ENCODE results near the gene IFTAP. TPM values are rescaled to one million over a fixed set of nuclear protein-coding genes. Genes with fewer than 3 reads are reported as not detected.

The IFTAP gene
- total and polyA plus RNA-seq, 11 donors, result 30.9 to 89.0 (median 42.5) TPM

DNA sequence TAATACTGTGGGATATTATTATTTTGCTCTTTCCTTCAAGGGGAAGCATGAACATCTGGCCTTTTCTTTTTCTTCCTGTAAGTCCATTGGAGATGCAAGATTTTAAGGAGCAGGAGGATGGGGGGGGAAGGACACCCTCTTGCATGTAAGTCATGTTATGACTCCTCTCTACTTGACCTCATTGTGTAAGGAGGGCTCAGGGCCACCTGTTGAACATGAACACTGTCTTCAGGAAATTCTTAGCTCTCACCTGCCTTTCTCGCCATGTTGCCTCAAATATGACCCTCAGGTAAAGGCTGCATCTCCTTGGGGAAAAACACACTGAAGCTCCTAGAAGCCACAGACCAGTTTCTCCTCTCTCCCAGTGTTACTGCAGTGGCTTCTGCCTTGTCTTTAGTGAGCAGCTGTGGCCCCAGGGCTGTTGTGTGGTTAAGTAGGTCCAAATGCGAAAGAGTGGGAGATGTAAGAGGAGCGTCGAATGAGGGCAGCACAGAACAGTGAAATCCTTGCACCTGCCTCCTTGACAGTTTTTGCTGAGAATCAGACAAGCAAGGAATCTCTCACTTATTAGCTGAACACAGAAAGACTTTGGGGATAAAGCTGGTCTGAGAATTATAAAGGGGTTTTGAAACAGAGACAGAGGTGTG lies 27.8 kb upstream of the IFTAP start:
- no peak overlapping the region for H3K27ac ChIP-seq
- peaks cover 0 to 3% (median 0%) of the 10 kb centered on the region in 9 donors for H3K27me3 ChIP-seq
- H3K36me3 ChIP-seq, result no peaks in the 10 kb centered on the region
- no peak for ATAC-seq
- no peak for DNase-seq
- TF ChIP-seq, protein P1, sequence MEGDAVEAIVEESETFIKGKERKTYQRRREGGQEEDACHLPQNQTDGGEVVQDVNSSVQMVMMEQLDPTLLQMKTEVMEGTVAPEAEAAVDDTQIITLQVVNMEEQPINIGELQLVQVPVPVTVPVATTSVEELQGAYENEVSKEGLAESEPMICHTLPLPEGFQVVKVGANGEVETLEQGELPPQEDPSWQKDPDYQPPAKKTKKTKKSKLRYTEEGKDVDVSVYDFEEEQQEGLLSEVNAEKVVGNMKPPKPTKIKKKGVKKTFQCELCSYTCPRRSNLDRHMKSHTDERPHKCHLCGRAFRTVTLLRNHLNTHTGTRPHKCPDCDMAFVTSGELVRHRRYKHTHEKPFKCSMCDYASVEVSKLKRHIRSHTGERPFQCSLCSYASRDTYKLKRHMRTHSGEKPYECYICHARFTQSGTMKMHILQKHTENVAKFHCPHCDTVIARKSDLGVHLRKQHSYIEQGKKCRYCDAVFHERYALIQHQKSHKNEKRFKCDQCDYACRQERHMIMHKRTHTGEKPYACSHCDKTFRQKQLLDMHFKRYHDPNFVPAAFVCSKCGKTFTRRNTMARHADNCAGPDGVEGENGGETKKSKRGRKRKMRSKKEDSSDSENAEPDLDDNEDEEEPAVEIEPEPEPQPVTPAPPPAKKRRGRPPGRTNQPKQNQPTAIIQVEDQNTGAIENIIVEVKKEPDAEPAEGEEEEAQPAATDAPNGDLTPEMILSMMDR (IDR thresholded peaks at IDR 0.05), result no peak
- no peak for TF ChIP-seq POLR2A (IDR thresholded peaks at IDR 0.05)
- intact Hi-C loops (cut with DNase I), result loop anchor here in 8 of 10 donors (2.0 to 10.0 kb wide), 6 partner anchors 56 to 181 kb away; no protein-coding TSS in a partner anchor
- peaks cover 0 to 7% (median 0%) of the 10 kb centered on the region in 12 donors for H3K4me1 ChIP-seq
- no peaks in the 10 kb centered on the region for H3K9me3 ChIP-seq
- no peak overlapping the region for H3K4me3 ChIP-seq
- 83 to 98% (median 93%) methylated on average over 4 of the region's 4 CpGs for WGBS, 4 donors

DNA sequence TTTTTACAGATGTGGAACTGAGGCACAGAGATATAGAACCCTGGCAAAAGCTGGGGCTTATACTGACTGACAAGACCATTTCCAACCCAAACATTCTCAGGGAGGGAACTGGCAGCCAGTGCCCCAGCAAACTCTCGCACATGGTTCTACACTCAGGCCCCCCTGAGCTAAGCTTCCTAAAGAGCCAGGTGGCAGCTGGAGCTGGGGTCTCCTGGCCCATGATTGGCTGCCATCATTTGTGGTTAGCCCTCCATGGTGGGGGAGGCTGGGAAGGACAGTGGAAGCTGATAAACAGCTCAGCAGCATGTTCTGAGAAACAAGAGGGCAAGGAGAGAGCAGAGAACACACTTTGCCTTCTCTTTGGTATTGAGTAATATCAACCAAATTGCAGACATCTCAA lies 26.6 kb upstream of the IFTAP start, which contains the start of gene RAG1:
RAG1 (plus strand) TSS at position 314 of the 400 bp plus-strand sequence. CDS start 5,298 bp downstream, outside the sequence.
- no peak for TF ChIP-seq POLR2A (IDR thresholded peaks at IDR 0.05)
- TF ChIP-seq, protein P1 (IDR thresholded peaks at IDR 0.05), result no peak
- no peak within 1 kb of the TSS for H3K27ac ChIP-seq
- no peak for ATAC-seq
- no peak within 1 kb of the TSS for H3K4me3 ChIP-seq
- intact Hi-C loops (cut with DNase I), result loop anchor here in 8 of 10 donors (2.0 to 10.0 kb wide), 6 partner anchors 55 to 180 kb away; no protein-coding TSS in a partner anchor
- peaks cover 0 to 7% (median 0%) of the 10 kb centered on the region in 12 donors for H3K4me1 ChIP-seq
- peaks cover 0 to 3% (median 0%) of the 10 kb centered on the region in 9 donors for H3K27me3 ChIP-seq
- WGBS, 4 donors, result 84 to 100% (median 94%) methylated on average over 1 of the region's 1 CpG
- H3K9me3 ChIP-seq, result no peaks in the 10 kb centered on the region
- no peak for DNase-seq
- H3K36me3 ChIP-seq, result no peaks in the 10 kb centered on the region

DNA sequence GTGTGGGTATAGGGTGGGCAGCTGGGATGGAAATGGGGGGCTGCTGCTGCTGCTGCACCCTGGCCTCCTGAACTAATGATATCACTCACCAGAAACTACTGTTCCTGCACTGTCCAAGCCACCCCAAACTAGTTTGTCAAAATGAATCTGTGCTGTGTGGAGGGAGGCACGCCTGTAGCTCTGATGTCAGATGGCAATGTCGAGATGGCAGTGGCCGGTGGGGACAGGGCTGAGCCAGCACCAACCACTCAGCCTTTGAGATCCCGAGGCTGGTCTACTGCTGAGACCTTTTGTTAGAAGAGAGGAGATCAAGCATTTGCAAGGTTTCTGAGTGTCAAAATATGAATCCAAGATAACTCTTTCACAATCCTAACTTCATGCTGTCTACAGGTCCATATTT lies 25.2 kb upstream of the IFTAP start:
- TF ChIP-seq, protein P1 (IDR thresholded peaks at IDR 0.05), result no peak
- no peak for TF ChIP-seq POLR2A (IDR thresholded peaks at IDR 0.05)
- ATAC-seq, result no peak
- Histone ChIP-seq H3K9me3 (no peaks in the 10 kb centered on the region), H3K36me3 (peaks cover 0 to 8% (median 0%) of the 10 kb centered on the region in 9 donors), H3K4me1 (peaks cover 0 to 7% (median 0%) of the 10 kb centered on the region in 12 donors), H3K27me3 (peaks cover 0 to 3% (median 0%) of the 10 kb centered on the region in 9 donors), H3K4me3 (no peak overlapping the region), H3K27ac (no peak overlapping the region)
- DNase-seq, result no peak
- intact Hi-C loops (cut with DNase I), result loop anchor here in 7 of 10 donors (5.0 to 10.0 kb wide), 5 partner anchors 53 to 178 kb away; no protein-coding TSS in a partner anchor
- 75 to 87% (median 83%) methylated on average over 4 of the region's 4 CpGs for WGBS, 4 donors

DNA sequence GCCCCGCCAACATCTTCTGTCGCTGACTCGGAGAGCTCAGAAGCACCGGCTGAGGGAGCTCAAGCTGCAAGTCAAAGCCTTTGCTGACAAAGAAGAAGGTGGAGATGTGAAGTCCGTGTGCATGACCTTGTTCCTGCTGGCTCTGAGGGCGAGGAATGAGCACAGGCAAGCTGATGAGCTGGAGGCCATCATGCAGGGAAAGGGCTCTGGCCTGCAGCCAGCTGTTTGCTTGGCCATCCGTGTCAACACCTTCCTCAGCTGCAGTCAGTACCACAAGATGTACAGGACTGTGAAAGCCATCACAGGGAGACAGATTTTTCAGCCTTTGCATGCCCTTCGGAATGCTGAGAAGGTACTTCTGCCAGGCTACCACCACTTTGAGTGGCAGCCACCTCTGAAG lies 19.8 kb upstream of the IFTAP start:
- no peak for DNase-seq
- TF ChIP-seq, protein P1 (IDR thresholded peaks at IDR 0.05), result no peak
- TF ChIP-seq POLR2A (IDR thresholded peaks at IDR 0.05), result no peak
- H3K4me1 ChIP-seq, result peaks cover 0 to 6% (median 0%) of the 10 kb centered on the region in 12 donors
- no peak for ATAC-seq
- peaks cover 0 to 9% (median 0%) of the 10 kb centered on the region in 9 donors for H3K36me3 ChIP-seq
- no peak overlapping the region for H3K27ac ChIP-seq
- intact Hi-C loops (cut with DNase I), result no loop called here
- 72 to 81% (median 78%) methylated on average over 8 of the region's 8 CpGs for WGBS, 4 donors
- no peak overlapping the region for H3K4me3 ChIP-seq
- no peaks in the 10 kb centered on the region for H3K9me3 ChIP-seq
- no peaks in the 10 kb centered on the region for H3K27me3 ChIP-seq
